ENCODE results near the gene KNDC1.

DNA sequence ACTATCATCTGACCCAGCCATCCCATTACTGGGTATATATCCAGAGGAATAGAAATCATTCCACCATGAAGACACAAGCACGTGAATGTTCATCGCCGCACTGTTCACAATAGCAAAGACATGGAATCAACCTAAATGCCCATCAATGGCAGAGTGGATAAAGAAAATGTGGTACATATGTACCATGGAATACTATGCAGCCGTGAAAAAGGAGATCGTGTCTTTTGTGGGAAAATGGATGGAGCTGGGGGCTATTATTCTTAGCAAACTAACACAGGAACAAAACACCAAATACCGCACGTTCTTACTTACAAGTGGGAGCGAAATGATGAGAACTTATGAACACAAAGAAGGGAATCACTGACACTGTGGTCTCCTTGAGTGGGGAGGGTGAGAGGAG, 9.8 kb upstream of the KNDC1 start:
- TF ChIP-seq, protein P1, sequence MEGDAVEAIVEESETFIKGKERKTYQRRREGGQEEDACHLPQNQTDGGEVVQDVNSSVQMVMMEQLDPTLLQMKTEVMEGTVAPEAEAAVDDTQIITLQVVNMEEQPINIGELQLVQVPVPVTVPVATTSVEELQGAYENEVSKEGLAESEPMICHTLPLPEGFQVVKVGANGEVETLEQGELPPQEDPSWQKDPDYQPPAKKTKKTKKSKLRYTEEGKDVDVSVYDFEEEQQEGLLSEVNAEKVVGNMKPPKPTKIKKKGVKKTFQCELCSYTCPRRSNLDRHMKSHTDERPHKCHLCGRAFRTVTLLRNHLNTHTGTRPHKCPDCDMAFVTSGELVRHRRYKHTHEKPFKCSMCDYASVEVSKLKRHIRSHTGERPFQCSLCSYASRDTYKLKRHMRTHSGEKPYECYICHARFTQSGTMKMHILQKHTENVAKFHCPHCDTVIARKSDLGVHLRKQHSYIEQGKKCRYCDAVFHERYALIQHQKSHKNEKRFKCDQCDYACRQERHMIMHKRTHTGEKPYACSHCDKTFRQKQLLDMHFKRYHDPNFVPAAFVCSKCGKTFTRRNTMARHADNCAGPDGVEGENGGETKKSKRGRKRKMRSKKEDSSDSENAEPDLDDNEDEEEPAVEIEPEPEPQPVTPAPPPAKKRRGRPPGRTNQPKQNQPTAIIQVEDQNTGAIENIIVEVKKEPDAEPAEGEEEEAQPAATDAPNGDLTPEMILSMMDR (IDR thresholded peaks at IDR 0.05), result no peak
- no peak for TF ChIP-seq POLR2A (IDR thresholded peaks at IDR 0.05)
